ENCODE measurements around the gene BRINP1. TPM values are rescaled to one million over a fixed set of nuclear protein-coding genes. Genes with fewer than 3 reads are reported as not detected.

The BRINP1 gene
- total RNA-seq, 4 donors from 2014 or later: not detected

- H3K36me3 ChIP-seq: no peaks in the 10 kb centered on the region
- no peak overlapping the region for H3K27ac ChIP-seq
- no peaks in the 10 kb centered on the region for H3K9me3 ChIP-seq
- TF ChIP-seq CTCF (IDR thresholded peaks at IDR 0.05): no peak
- TF ChIP-seq POLR2AphosphoS5 (IDR thresholded peaks at IDR 0.05): no peak
- TF ChIP-seq EP300 (IDR thresholded peaks at IDR 0.05): no peak
- TF ChIP-seq POLR2A (IDR thresholded peaks at IDR 0.05): no peak
- H3K4me3 ChIP-seq: no peak overlapping the region
- no peaks in the 10 kb centered on the region for H3K27me3 ChIP-seq
- WGBS: 48% methylated on average over 5 of the region's 5 CpGs
- no peak for DNase-seq (ENCODE audit: low spot score in 2 of 2)
- H3K4me1 ChIP-seq: peaks cover 4% of the 10 kb centered on the region
Observed at GRCh38 chr9:119272500-119273211, 96.6 kb downstream of the BRINP1 start.

DNA sequence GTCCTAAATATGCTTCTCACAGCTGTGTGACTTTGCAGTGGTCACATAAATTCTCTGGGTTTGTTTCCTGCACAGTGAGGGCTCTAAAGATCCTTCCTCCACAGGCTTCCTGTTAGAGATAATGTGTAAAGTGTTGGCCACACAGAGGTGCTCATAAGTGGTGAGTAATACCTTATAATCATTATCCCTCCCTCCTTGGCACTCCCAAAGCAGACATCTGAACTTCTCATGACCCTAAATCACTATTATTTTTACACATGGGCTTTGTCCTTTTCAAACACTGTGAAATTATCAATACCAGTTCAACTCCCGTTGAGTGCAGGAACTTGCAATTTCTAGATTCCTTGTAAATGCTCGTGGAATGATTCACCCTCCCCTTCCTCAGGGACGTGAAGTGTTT, 100.2 kb downstream of the BRINP1 start:
- 49% methylated on average over 3 of the region's 3 CpGs for WGBS
- Histone ChIP-seq H3K36me3 (no peaks in the 10 kb centered on the region), H3K27ac (no peak overlapping the region), H3K9me3 (no peaks in the 10 kb centered on the region), H3K4me1 (peaks cover 4% of the 10 kb centered on the region), H3K4me3 (no peak overlapping the region), H3K27me3 (no peaks in the 10 kb centered on the region)
- DNase-seq (ENCODE audit: low spot score in 2 of 2): no peak
- TF ChIP-seq POLR2AphosphoS5 (IDR thresholded peaks at IDR 0.05): no peak
- TF ChIP-seq EP300 (IDR thresholded peaks at IDR 0.05): no peak
- no peak for TF ChIP-seq CTCF (IDR thresholded peaks at IDR 0.05)
- no peak for TF ChIP-seq POLR2A (IDR thresholded peaks at IDR 0.05)

GRCh38 chr9:119264165-119264564, 105.1 kb downstream of the BRINP1 start:
- Histone ChIP-seq H3K27ac (no peak overlapping the region), H3K4me1 (no peaks in the 10 kb centered on the region), H3K9me3 (no peaks in the 10 kb centered on the region), H3K36me3 (no peaks in the 10 kb centered on the region), H3K4me3 (no peak overlapping the region), H3K27me3 (no peaks in the 10 kb centered on the region)
- 79% methylated on average over 3 of the region's 3 CpGs for WGBS
- no peak for TF ChIP-seq POLR2A (IDR thresholded peaks at IDR 0.05)
- no peak for TF ChIP-seq CTCF (IDR thresholded peaks at IDR 0.05)
- no peak for TF ChIP-seq POLR2AphosphoS5 (IDR thresholded peaks at IDR 0.05)
- no peak for TF ChIP-seq EP300 (IDR thresholded peaks at IDR 0.05)
- DNase-seq (ENCODE audit: low spot score in 2 of 2): no peak

DNA sequence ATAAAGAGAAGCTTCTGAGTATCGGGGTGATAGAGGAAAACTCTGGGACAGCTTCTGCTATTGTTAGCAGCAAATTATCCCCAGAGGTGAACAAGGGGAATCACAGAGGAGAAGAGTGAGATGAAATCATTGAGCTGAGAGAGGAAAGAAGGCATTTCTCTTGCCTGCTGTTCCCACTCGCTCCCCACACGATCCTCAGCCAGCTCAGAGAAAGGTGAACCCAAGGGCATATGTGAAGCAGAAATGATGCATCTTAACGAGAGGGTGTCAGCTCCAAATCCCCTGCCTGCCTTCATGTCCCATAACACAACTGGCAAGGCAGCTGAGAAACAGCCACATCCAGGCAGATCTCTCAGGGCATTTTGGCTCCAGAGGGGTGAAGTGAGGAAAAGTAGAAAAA, 111.6 kb downstream of the BRINP1 start:
- Histone ChIP-seq H3K4me3 (no peak overlapping the region), H3K4me1 (no peaks in the 10 kb centered on the region), H3K9me3 (no peaks in the 10 kb centered on the region), H3K27ac (no peak overlapping the region), H3K27me3 (no peaks in the 10 kb centered on the region), H3K36me3 (no peaks in the 10 kb centered on the region)
- 54% methylated on average over 4 of the region's 4 CpGs for WGBS
- TF ChIP-seq POLR2A (IDR thresholded peaks at IDR 0.05) (no peak), EP300 (IDR thresholded peaks at IDR 0.05) (no peak), POLR2AphosphoS5 (IDR thresholded peaks at IDR 0.05) (no peak), CTCF (IDR thresholded peaks at IDR 0.05) (no peak)
- DNase-seq (ENCODE audit: low spot score in 2 of 2): no peak

DNA sequence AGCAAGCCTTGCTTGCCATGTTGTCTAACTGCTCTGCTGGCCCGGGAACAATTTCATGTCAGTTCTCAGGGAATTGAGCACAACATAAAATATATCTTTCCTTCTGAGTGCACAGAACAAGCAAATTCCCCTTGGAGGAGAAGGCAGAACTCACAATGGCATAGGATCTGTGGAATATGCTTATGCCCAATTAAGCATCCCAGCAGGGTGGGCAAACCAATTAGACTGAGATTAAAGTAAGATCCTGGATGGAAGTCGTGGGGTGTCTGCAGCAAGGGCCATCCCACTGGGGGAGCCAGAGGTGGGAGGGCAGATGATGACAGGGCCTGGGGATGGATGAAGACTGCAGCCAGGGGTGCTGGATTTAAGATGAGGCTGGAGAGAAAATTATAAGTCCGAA, 114.1 kb downstream of the BRINP1 start:
- H3K4me3 ChIP-seq: no peak overlapping the region
- no peaks in the 10 kb centered on the region for H3K4me1 ChIP-seq
- TF ChIP-seq POLR2AphosphoS5 (IDR thresholded peaks at IDR 0.05) (no peak), CTCF (IDR thresholded peaks at IDR 0.05) (no peak), EP300 (IDR thresholded peaks at IDR 0.05) (no peak), POLR2A (IDR thresholded peaks at IDR 0.05) (no peak)
- H3K27ac ChIP-seq: no peak overlapping the region
- H3K9me3 ChIP-seq: no peaks in the 10 kb centered on the region
- no peak for DNase-seq (ENCODE audit: low spot score in 2 of 2)
- 55% methylated on average over 3 of the region's 3 CpGs for WGBS
- H3K27me3 ChIP-seq: no peaks in the 10 kb centered on the region
- H3K36me3 ChIP-seq: no peaks in the 10 kb centered on the region

Data from suprapubic skin (tissue), 4 donors.